GM12865 (cell line): ENCODE results near the gene CCDC167.
A peak's percentile ranks its signal among the peaks of the same experiment; 100 is the strongest.
"Not testable (repeated sequence)": the region's sequence is repeated elsewhere in the genome, so short reads cannot be mapped to it uniquely, and the experiment has no call there.

ENCODE experiments used
- DNase-seq: peaks from one replicate; pipeline ENCODE4 v3.0.0; 2010; ENCODE audit warnings: low read depth
- H3K4me3 ChIP-seq: 2 replicates; pipeline ENCODE4 v1.5.1; 2011; ENCODE audit warnings: mild to moderate bottlenecking, low read depth, low read length, control low read depth
- TF ChIP-seq, protein P1 (sequence below): IDR thresholded peaks from 2 replicates; pipeline ENCODE4 v1.5.1; 2011; ENCODE audit warnings: low read length, control low read depth, low read depth, inconsistent platforms; ENCODE audit not compliant: insufficient read depth; ENCODE audit errors: missing control alignments

The CCDC167 gene

DNA sequence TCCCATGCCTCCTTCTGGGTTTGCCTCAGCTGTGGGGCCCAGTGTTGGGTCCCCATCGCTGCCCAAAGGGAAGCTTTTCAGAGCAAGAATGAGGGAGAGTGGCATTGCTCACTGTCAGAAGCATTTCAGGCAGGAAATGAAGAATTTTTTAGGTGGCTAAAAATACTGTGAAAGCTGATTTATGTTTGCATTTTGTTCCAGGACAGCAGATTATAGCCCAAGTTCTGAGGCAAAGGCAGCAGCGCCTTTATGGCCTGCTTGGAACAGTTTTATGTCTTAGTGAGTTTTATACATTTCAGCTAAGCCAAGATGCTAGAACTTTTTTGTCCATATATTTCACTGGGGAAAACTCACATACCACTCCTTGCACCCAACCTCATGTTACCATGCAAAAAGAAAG, 4.3 kb upstream of the CCDC167 start:
- H3K4me3 ChIP-seq: no peak overlapping the region
- no peak for DNase-seq

DNA sequence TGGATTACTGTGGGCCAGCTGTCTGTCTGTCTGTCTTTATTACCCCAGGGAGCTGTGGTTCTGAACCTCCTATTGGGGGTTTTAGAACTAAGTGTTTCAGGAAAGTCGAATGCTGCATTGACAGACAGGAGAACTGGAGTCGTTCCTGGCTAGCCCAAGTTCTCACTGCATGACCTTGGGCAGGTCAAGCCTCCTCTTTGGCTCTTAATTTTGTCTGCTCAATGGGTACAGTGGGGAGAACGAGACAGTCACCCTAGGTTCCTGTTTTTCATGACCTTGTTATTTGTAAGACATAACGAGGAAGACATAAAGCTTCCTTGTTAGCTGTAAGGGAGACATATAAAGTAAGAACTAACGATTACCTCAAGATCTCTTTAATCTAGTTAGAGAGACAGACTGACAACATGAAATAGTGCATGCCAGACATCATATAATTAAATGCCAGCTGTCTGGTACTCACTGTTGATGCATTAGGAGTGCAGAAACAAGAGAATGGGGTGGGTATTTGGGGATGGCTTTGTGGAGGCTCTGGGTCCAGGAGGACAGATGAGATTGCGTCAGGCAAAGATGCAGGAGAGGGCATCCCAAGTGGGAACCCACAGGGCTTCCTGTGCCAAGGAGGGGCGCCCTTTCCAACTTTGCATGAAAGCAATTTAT, 3.7 kb upstream of the CCDC167 start:
- DNase-seq: peak; percentile 64
- H3K4me3 ChIP-seq: no peak overlapping the region
- TF ChIP-seq, protein P1, sequence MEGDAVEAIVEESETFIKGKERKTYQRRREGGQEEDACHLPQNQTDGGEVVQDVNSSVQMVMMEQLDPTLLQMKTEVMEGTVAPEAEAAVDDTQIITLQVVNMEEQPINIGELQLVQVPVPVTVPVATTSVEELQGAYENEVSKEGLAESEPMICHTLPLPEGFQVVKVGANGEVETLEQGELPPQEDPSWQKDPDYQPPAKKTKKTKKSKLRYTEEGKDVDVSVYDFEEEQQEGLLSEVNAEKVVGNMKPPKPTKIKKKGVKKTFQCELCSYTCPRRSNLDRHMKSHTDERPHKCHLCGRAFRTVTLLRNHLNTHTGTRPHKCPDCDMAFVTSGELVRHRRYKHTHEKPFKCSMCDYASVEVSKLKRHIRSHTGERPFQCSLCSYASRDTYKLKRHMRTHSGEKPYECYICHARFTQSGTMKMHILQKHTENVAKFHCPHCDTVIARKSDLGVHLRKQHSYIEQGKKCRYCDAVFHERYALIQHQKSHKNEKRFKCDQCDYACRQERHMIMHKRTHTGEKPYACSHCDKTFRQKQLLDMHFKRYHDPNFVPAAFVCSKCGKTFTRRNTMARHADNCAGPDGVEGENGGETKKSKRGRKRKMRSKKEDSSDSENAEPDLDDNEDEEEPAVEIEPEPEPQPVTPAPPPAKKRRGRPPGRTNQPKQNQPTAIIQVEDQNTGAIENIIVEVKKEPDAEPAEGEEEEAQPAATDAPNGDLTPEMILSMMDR: no peak

More for the DNA sequence above, 4.3 kb upstream of the CCDC167 start:
- TF ChIP-seq, protein P1: no peak

DNA sequence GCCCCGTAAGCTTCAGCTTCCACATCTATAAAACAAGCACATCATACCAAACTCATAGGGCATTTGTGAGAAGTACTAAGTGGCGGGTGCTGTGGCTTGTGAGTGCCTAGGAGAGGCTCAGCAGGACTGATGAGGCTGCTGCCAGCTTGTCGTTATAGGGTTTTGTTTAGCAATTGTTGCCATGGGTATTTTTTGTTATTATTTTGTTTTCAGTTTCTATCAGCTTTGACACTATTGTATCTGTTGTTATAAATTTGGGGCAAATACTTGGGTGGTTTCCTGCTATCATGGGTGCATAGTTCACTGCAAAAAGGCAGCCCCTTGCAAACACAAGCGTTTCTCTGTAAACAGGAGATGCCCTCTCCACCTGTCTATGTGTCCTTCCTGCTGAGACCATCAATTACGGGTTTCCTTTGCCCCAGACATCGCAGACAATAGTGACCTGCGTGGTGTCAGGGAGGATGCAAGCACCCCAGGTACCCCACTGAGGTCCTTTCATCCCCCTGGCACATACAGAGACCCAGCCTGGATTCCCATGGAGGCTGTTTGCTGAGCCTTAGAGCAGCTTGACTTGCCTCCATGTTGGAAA, 3.1 kb upstream of the CCDC167 start:
- TF ChIP-seq, protein P1: no peak
- DNase-seq: peak; percentile 68

DNA sequence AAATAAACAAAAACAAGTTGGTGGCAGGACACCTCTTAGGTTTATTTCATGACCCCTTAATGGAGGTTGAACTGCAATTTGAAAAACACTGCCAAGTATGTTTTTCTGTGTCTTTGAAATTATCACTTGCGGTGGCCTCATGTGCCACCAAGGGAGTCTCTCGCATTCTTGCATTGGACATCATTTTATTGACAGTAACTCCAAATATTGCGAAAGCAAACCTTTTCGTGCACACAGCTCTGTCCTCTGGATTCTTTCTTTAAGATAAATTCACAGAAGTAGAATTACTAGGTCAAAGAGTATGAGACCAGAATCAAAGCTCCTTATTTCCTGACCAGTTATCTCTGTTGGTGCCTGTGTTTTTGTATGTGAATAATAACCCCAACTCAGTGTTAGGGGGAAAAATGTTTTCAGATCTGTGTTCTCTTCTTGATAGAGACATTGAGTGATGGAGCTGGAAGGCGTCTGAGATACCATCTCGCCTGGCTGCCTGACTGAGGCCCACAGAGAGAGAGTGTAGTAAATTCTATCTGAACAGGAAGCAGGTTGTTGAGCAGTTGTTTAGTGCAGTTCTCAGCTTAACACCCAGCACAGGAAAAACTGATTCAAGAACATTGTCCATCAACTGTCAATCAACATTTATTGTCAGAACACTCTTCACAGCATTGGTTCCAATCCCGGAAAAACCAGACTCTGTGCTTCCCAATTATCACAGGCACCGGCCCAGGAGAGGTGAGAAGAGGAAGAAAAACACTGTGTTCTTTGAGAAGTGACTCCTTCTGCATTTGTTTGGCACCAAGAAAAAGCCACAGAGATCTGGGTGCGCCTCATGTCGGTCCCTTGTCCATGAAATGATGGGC, 2.2 kb upstream of the CCDC167 start:
- TF ChIP-seq, protein P1: no peak
- DNase-seq: no peak
- no peak overlapping the region for H3K4me3 ChIP-seq

More for the DNA sequence above, 3.1 kb upstream of the CCDC167 start:
- H3K4me3 ChIP-seq: no peak overlapping the region

DNA sequence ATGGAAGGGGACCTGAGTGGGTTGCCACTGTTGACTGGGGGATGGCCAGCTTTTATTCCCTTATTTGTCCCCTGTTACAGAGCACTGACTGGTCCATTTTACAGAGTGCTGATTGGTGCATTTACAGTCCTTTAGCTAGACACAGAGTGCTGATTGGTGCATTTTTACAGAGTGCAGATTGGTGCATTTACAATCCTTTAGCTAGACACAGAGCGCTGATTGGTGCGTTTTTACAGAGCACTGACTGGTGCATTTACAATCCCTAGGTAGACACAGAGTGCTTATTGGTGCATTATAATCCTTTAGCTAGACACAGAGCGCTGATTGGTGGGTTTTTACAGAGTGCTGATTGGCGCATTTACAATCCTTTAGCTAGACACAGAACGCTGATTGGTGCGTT, 1.2 kb upstream of the CCDC167 start:
- not testable (repeated sequence) for H3K4me3 ChIP-seq, DNase-seq

DNA sequence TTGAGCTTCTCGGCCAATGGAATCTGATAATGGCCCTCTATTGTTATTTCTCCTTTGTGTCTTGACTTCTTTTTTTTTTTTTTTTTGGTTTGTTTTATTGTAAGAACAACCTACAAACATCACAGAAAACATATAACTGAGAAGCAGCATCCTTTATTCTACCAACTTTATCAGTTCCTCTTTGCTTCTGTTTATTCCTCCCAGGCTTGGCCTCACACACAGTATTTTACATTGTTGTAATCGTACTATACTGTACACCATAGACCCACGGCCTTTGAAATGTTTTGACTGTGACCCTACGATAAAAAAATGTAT, 558 bp upstream of the CCDC167 start:
- no peak overlapping the region; the same call in 1 of the 2 replicates for H3K4me3 ChIP-seq
- no peak for DNase-seq
- TF ChIP-seq, protein P1: no peak
